Panc1 (cell line): ENCODE data around the gene POU3F2.

ENCODE experiments used
- CTCF ChIP-seq: fragments of 450-650 bp; IDR thresholded peaks from 2 replicates; pipeline ENCODE4 v1.5.1; 2017; ENCODE audit warnings: mild to moderate bottlenecking
- POLR2AphosphoS5 ChIP-seq: IDR thresholded peaks from 2 replicates; pipeline ENCODE4 v1.6.1; 2012; ENCODE audit warnings: mild to moderate bottlenecking, low read depth, low read length, moderate library complexity

- TF ChIP-seq CTCF (no peak), POLR2AphosphoS5 (no peak)
These were observed 30.1 kb downstream of the POU3F2 start for GRCh38 chr6:98864497-98864896.
